B cell (primary cell): Measurements from ENCODE around the gene RBM23. TPM values are rescaled to one million over a fixed set of nuclear protein-coding genes. Genes with fewer than 3 reads are reported as not detected.
A peak's percentile ranks its signal among the peaks of the same experiment; 100 is the strongest.

Source experiments
- ATAC-seq: fragments of 200-7000 bp; cut with Tn5 transposase; one replicate; pipeline ENCODE4 v1.10.0; 2021; ENCODE audit warnings: low read depth, mild to moderate bottlenecking, moderate number of reproducible peaks, moderate library complexity
- CTCF ChIA-PET: fragments of 350-600 bp; sonication (Branson Sonifier 250); formaldehyde crosslinking; loops from one replicate; lab custom pipeline; 2021; ENCODE audit warnings: antibody characterized with exemption, inconsistent platforms; lab: Charles Lee
- POLR2A ChIA-PET: fragments of 350-600 bp; sonication (Branson Sonifier 250); formaldehyde crosslinking; loops from one replicate; lab custom pipeline; 2021; ENCODE audit warnings: antibody characterized with exemption; lab: Charles Lee
- DNase-seq: peaks from one replicate; pipeline ENCODE4 v3.0.0; 2013
- H2AFZ ChIP-seq: 2 replicates; pipeline ENCODE4 v1.6.1; 2012; ENCODE audit warnings: mild to moderate bottlenecking, low read depth, low read length; ENCODE audit not compliant: insufficient read depth, poor library complexity, severe bottlenecking
- H3K27ac ChIP-seq, 2 donors: 1 replicate in 1 of 2; 2 replicates in 1 of 2; pipeline ENCODE4 v1.5.1; 2012 to 2013; ENCODE audit warnings: low read length in 2 of 2, mild to moderate bottlenecking in 2 of 2, moderate library complexity in 1 of 2
- H3K27me3 ChIP-seq, 4 experiments: fragments of 200-600 bp in 1 of 4; sonication (generic) in 1 of 4; replicated peaks in 1 of 4; 1 replicate in 2 of 4; 2 replicates in 2 of 4; pipeline versions ENCODE4 v1.6.1 to v1.7.0; 2013 to 2016; ENCODE audit warnings: low read length in 3 of 4, mild to moderate bottlenecking in 2 of 4, mixed read lengths in 1 of 4, moderate library complexity in 1 of 4; ENCODE audit not compliant: insufficient read depth in 4 of 4, control insufficient read depth in 3 of 4; ENCODE audit errors: control extremely low read depth in 1 of 4
- H3K36me3 ChIP-seq, 2 experiments: replicated peaks in 1 of 2; 1 replicate in 1 of 2; 2 replicates in 1 of 2; pipeline versions ENCODE4 v1.6.1 to v1.7.1; 2013; ENCODE audit warnings: low read length in 1 of 2; ENCODE audit not compliant: insufficient read depth in 2 of 2, control insufficient read depth in 1 of 2; ENCODE audit errors: control extremely low read depth in 1 of 2, extremely low read depth in 1 of 2
- H3K4me1 ChIP-seq, 2 donors: fragments of 200-600 bp in 1 of 2; sonication (generic) in 1 of 2; 1 replicate in 1 of 2; 2 replicates in 1 of 2; pipeline versions ENCODE4 v1.5.1 to v1.6.1; 2013 to 2017; ENCODE audit warnings: low read length in 2 of 2; ENCODE audit not compliant: control insufficient read depth in 2 of 2, insufficient read depth in 2 of 2
- H3K4me2 ChIP-seq: replicated peaks from 2 replicates; pipeline ENCODE3; 2012; ENCODE audit warnings: mild to moderate bottlenecking, low read depth, low read length; ENCODE audit not compliant: poor library complexity, severe bottlenecking
- H3K4me3 ChIP-seq, 5 experiments: fragments of 200-600 bp in 1 of 5; sonication (generic) in 1 of 5; 1 replicate in 3 of 5; 2 replicates in 2 of 5; pipeline versions ENCODE4 v1.5.1 to v1.7.0; 2011 to 2016; ENCODE audit warnings: low read length in 4 of 5, mild to moderate bottlenecking in 4 of 5, low read depth in 2 of 5, control low read depth in 1 of 5, moderate library complexity in 1 of 5; ENCODE audit not compliant: insufficient read depth in 1 of 5; ENCODE audit errors: control extremely low read depth in 1 of 5, extremely low read depth in 1 of 5
- H3K79me2 ChIP-seq: fragments of 200-600 bp; sonication (generic); one replicate; pipeline ENCODE4 v1.6.0; 2016; ENCODE audit warnings: low read length; ENCODE audit not compliant: control insufficient read depth, insufficient read depth
- H3K9ac ChIP-seq: fragments of 200-600 bp; sonication (generic); 2 replicates; pipeline ENCODE4 v1.6.1; 2017; ENCODE audit warnings: mild to moderate bottlenecking, low read length, moderate library complexity
- H3K9me3 ChIP-seq, 3 donors: one replicate each; pipeline versions ENCODE4 v1.6.1 to v1.7.1; 2013; ENCODE audit warnings: low read length in 2 of 3; ENCODE audit not compliant: control insufficient read depth in 2 of 3, insufficient read depth in 1 of 3; ENCODE audit errors: control extremely low read depth in 1 of 3
- H4K20me1 ChIP-seq: 2 replicates; pipeline ENCODE4 v1.6.0; 2012; ENCODE audit warnings: mild to moderate bottlenecking, low read length; ENCODE audit not compliant: insufficient read depth, control insufficient read depth, poor library complexity, severe bottlenecking
- H3K27ac Mint-ChIP-seq: one replicate; pipeline ENCODE4 v1.8.0; 2021; ENCODE audit warnings: mixed read lengths
- H3K27me3 Mint-ChIP-seq: one replicate; pipeline ENCODE4 v1.8.0; 2021; ENCODE audit warnings: mixed read lengths
- H3K4me1 Mint-ChIP-seq: one replicate; pipeline ENCODE4 v1.8.0; 2021; ENCODE audit warnings: mixed read lengths
- H3K4me3 Mint-ChIP-seq: one replicate; pipeline ENCODE4 v1.8.0; 2021; ENCODE audit warnings: mixed read lengths
- H3K9me3 Mint-ChIP-seq: one replicate; pipeline ENCODE4 v1.8.0; 2022; ENCODE audit warnings: mixed read lengths; ENCODE audit not compliant: insufficient read depth
- CTCF ChIP-seq: fragments of 200-600 bp; IDR thresholded peaks from one replicate; pipeline ENCODE4 v1.8.0; 2022; ENCODE audit warnings: antibody characterized with exemption, mild to moderate bottlenecking
- EZH2 ChIP-seq: IDR thresholded peaks from 2 replicates; pipeline ENCODE4 v1.6.1; 2012; ENCODE audit warnings: borderline replicate concordance, low read depth, mild to moderate bottlenecking, moderate library complexity, low read length; ENCODE audit not compliant: insufficient read depth, poor library complexity, severe bottlenecking
- WGBS: methylation state at CpG from one replicate; pipeline ENCODE4 v1.1.5; 2013; ENCODE audit warnings: missing lambda C conversion rate; ENCODE audit not compliant: insufficient coverage; 5-methylcytosine and 5-hydroxymethylcytosine counted together
- intact Hi-C: fragments of 100-400 bp; cut with micrococcal nuclease; formaldehyde crosslinking; loops from one replicate; pipeline ENCODE4 v1.10.0; 2022
- polyA plus RNA-seq: library from polyadenylated mRNA; depleted of rRNA; stranded (reverse); fragments of >200 nt; gene quantifications from 2 replicates; pipeline ENCODE4 v1.2.3, GENCODE V29; 2012
- total RNA-seq, 2 donors: library from RNA; stranded (reverse); fragments of 120-200 nt in 1 of 2; gene quantifications; 1 replicate in 1 of 2; 2 replicates in 1 of 2; pipeline versions ENCODE4 v1.2.3 to v1.2.4, GENCODE V29; 2013 to 2022

RBM23 gene
- total and polyA plus RNA-seq, 2 donors (not counting 1 experiment from before 2014, with no cell fraction given): 60.7 to 165 TPM

- POLR2A ChIA-PET: no interaction called here
- Mint-ChIP-seq H3K4me3 (no peak overlapping the region), H3K4me1 (peaks cover 9% of the 10 kb centered on the region), H3K27ac (peak overlapping the region; percentile 70), H3K9me3 (no peaks in the 10 kb centered on the region), H3K27me3 (no peaks in the 10 kb centered on the region)
- Histone ChIP-seq H3K27me3 (no peaks in the 10 kb centered on the region), H4K20me1 (no peaks in the 10 kb centered on the region), H3K4me1 (peaks cover 3 to 6% of the 10 kb centered on the region in 2 donors), H3K9me3 (no peaks in the 10 kb centered on the region), H3K4me3 (no peak overlapping the region), H3K9ac (no peak overlapping the region), H2AFZ (no peak overlapping the region), H3K79me2 (no peaks in the 10 kb centered on the region), H3K36me3 (peaks cover 5 to 38% of the 10 kb centered on the region in 2 experiments), H3K4me2 (no peak overlapping the region), H3K27ac (peak overlapping the region in 1 of 2 donors; percentile 42)
- intact Hi-C loops: no loop called here
- TF ChIP-seq EZH2 (no peak), CTCF (no peak)
- no CpG with 5 or more reads among the region's 8 CpGs for WGBS
- CTCF ChIA-PET: interaction anchor here (0.6 to 6.0 kb wide), 7 partner anchors 8 to 330 kb away, joined by 3 to 111 read pairs (median 21); partner anchors contain the start of gene LRP10
- no peak for DNase-seq
- no peak for ATAC-seq
Measured at GRCh38 chr14:22898302-22899090, 20.5 kb downstream of the RBM23 start.

GRCh38 chr14:22897357-22897756 is 21.6 kb downstream of the RBM23 start:
- Histone ChIP-seq H3K27me3 (no peaks in the 10 kb centered on the region), H3K4me2 (no peak overlapping the region), H3K36me3 (peaks cover 4 to 35% of the 10 kb centered on the region in 2 experiments), H2AFZ (no peak overlapping the region), H3K9me3 (no peaks in the 10 kb centered on the region), H3K4me3 (no peak overlapping the region), H3K79me2 (peaks cover 3% of the 10 kb centered on the region), H4K20me1 (no peaks in the 10 kb centered on the region), H3K27ac (peak overlapping the region in 1 of 2 donors; percentile 31), H3K9ac (no peak overlapping the region), H3K4me1 (peaks cover 3 to 6% of the 10 kb centered on the region in 2 donors)
- POLR2A ChIA-PET: interaction anchor here (1.7 kb wide), 1 partner anchor 9 kb away, joined by 6 read pairs; no protein-coding TSS in a partner anchor
- Mint-ChIP-seq H3K9me3 (no peaks in the 10 kb centered on the region), H3K27ac (peak overlapping the region; percentile 8), H3K4me1 (peaks cover 9% of the 10 kb centered on the region), H3K27me3 (no peaks in the 10 kb centered on the region), H3K4me3 (no peak overlapping the region)
- CTCF ChIA-PET: interaction anchor here (1.1 to 2.8 kb wide), 5 partner anchors 24 to 327 kb away, joined by 3 to 14 read pairs (median 12); partner anchors contain the start of gene LRP10
- TF ChIP-seq EZH2: no peak
- no peak for TF ChIP-seq CTCF
- WGBS: no CpG with 5 or more reads among the region's 1 CpG
- ATAC-seq: no peak
- intact Hi-C loops: no loop called here
- DNase-seq: no peak
